Osteoblast (primary cell): ENCODE results near the gene GJB5. TPM values are rescaled to one million over a fixed set of nuclear protein-coding genes. Genes with fewer than 3 reads are reported as not detected.

Experiments used
- DNase-seq: peaks from one replicate; pipeline ENCODE4 v3.0.0; 2011; ENCODE audit warnings: low spot score, mixed read lengths; ENCODE audit not compliant: insufficient read length; ENCODE audit errors: missing footprints
- H2AFZ ChIP-seq: 2 replicates; pipeline ENCODE4 v1.6.0; 2011; ENCODE audit warnings: mild to moderate bottlenecking, low read length
- H3K27ac ChIP-seq: 2 replicates; pipeline ENCODE4 v1.5.1; 2011; ENCODE audit warnings: mild to moderate bottlenecking, low read depth, low read length, moderate library complexity
- H3K27me3 ChIP-seq: 2 replicates; pipeline ENCODE4 v1.6.0; 2012; ENCODE audit warnings: mild to moderate bottlenecking, control low read depth, inconsistent platforms, low read length, moderate library complexity; ENCODE audit not compliant: insufficient read depth
- H3K36me3 ChIP-seq: 2 replicates; pipeline ENCODE4 v1.5.1; 2011; ENCODE audit warnings: mild to moderate bottlenecking, low read length, control low read depth, moderate library complexity; ENCODE audit not compliant: insufficient read depth
- H3K4me1 ChIP-seq: 2 replicates; pipeline ENCODE4 v1.5.1; 2011; ENCODE audit warnings: mild to moderate bottlenecking, low read length, control low read depth, moderate library complexity; ENCODE audit not compliant: insufficient read depth
- H3K4me2 ChIP-seq: 2 replicates; pipeline ENCODE4 v1.6.0; 2011; ENCODE audit warnings: mild to moderate bottlenecking, low read length; ENCODE audit not compliant: insufficient read depth
- H3K4me3 ChIP-seq: fragments of 200-600 bp; sonication (generic); 3 replicates; pipeline ENCODE4 v1.5.1; 2012; ENCODE audit warnings: mild to moderate bottlenecking, low read length, inconsistent platforms; ENCODE audit not compliant: insufficient read depth
- H3K79me2 ChIP-seq: 2 replicates; pipeline ENCODE4 v1.6.0; 2012; ENCODE audit warnings: mild to moderate bottlenecking, low read length, control low read depth, inconsistent platforms; ENCODE audit not compliant: insufficient read depth
- H3K9me3 ChIP-seq: 2 replicates; pipeline ENCODE4 v1.5.1; 2011; ENCODE audit warnings: low read depth, low read length, control low read depth
- H4K20me1 ChIP-seq: 2 replicates; pipeline ENCODE4 v1.6.0; 2012; ENCODE audit warnings: mild to moderate bottlenecking, low read length, control low read depth; ENCODE audit not compliant: insufficient read depth
- total RNA-seq: library from RNA; depleted of rRNA; stranded (reverse); fragments of >200 nt; gene quantifications from 2 replicates; pipeline ENCODE4 v1.2.3, GENCODE V29; 2012
- TF ChIP-seq, protein P1 (sequence below): IDR thresholded peaks from 2 replicates; pipeline ENCODE4 v1.5.1; 2011; ENCODE audit warnings: mild to moderate bottlenecking, low read depth, low read length, moderate library complexity; ENCODE audit errors: extremely low read depth

The GJB5 gene
- total RNA-seq, 1 donor: not detected

DNA sequence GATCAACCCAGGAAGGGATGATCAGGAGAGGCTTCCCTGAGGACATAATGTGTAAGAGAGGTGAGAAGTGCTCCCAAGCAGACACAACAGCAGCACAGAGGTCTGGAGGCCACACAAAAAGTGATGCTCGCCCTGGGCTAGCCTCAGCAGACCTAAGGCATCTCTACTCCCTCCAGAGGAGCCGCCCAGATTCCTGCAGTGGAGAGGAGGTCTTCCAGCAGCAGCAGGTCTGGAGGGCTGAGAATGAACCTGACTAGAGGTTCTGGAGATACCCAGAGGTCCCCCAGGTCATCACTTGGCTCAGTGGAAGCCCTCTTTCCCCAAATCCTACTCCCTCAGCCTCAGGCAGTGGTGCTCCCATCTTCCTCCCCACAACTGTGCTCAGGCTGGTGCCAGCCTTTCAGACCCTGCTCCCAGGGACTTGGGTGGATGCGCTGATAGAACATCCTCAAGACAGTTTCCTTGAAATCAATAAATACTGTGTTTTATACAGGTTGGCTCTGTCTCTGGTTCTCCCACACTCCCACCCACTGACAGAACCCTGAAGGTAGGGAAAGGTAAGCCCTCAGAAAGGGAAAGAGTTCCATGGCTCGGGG, 31.1 kb downstream of the GJB5 start:
- H3K27ac ChIP-seq: no peak overlapping the region
- H3K4me3 ChIP-seq: no peak overlapping the region
- H2AFZ ChIP-seq: no peak overlapping the region
- H3K27me3 ChIP-seq: peaks cover 18% of the 10 kb centered on the region
- no peaks in the 10 kb centered on the region for H3K36me3 ChIP-seq
- DNase-seq: peak; percentile 54
- no peaks in the 10 kb centered on the region for H4K20me1 ChIP-seq
- peaks cover 8% of the 10 kb centered on the region for H3K4me1 ChIP-seq
- H3K4me2 ChIP-seq: no peak overlapping the region
- no peaks in the 10 kb centered on the region for H3K9me3 ChIP-seq
- TF ChIP-seq, protein P1, sequence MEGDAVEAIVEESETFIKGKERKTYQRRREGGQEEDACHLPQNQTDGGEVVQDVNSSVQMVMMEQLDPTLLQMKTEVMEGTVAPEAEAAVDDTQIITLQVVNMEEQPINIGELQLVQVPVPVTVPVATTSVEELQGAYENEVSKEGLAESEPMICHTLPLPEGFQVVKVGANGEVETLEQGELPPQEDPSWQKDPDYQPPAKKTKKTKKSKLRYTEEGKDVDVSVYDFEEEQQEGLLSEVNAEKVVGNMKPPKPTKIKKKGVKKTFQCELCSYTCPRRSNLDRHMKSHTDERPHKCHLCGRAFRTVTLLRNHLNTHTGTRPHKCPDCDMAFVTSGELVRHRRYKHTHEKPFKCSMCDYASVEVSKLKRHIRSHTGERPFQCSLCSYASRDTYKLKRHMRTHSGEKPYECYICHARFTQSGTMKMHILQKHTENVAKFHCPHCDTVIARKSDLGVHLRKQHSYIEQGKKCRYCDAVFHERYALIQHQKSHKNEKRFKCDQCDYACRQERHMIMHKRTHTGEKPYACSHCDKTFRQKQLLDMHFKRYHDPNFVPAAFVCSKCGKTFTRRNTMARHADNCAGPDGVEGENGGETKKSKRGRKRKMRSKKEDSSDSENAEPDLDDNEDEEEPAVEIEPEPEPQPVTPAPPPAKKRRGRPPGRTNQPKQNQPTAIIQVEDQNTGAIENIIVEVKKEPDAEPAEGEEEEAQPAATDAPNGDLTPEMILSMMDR: no peak
- no peaks in the 10 kb centered on the region for H3K79me2 ChIP-seq

DNA sequence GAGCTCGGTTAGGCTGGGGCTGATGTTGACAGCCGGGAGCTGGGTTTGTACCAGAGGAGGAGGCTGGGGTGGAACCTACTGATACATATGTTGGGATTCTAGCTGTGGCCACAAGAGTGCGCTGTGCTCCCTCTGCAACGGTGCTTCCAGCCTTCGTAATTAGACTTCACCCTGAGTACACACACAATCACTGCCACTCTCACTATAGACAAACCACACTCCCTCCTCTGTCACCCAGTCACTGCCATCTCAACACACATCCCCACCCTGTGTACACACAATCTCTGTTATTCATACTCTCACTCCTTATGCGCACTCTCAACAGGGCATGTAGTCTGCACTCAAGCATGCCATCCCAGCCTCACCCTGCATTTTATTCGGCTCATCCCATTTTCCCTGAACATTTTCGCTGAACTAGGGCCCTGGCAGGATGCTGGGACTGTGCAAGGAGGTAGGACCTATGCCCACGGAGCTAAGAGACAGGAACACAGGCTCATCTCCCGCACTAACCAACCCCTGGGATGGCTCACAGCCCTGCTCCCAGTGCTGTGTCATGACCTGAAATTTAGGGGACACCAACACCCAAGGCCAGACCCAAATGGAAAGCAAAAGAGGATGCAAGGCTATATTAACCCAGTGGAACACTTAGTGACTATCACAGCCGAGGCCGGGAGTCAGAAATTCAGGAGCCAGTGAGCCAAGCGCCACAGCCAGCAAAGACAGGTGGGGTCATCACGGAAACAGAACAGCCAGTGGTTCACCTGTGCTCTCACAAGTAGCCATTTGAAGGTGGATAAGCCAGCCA, 31.9 kb downstream of the GJB5 start:
- Histone ChIP-seq H3K36me3 (no peaks in the 10 kb centered on the region), H3K9me3 (no peaks in the 10 kb centered on the region), H3K27me3 (peaks cover 11% of the 10 kb centered on the region), H3K4me1 (peaks cover 8% of the 10 kb centered on the region), H4K20me1 (no peaks in the 10 kb centered on the region), H3K79me2 (no peaks in the 10 kb centered on the region), H3K4me3 (no peak overlapping the region), H3K4me2 (no peak overlapping the region), H3K27ac (no peak overlapping the region), H2AFZ (no peak overlapping the region)
- peak; percentile 98 for DNase-seq
- TF ChIP-seq, protein P1: peak; percentile 92

DNA sequence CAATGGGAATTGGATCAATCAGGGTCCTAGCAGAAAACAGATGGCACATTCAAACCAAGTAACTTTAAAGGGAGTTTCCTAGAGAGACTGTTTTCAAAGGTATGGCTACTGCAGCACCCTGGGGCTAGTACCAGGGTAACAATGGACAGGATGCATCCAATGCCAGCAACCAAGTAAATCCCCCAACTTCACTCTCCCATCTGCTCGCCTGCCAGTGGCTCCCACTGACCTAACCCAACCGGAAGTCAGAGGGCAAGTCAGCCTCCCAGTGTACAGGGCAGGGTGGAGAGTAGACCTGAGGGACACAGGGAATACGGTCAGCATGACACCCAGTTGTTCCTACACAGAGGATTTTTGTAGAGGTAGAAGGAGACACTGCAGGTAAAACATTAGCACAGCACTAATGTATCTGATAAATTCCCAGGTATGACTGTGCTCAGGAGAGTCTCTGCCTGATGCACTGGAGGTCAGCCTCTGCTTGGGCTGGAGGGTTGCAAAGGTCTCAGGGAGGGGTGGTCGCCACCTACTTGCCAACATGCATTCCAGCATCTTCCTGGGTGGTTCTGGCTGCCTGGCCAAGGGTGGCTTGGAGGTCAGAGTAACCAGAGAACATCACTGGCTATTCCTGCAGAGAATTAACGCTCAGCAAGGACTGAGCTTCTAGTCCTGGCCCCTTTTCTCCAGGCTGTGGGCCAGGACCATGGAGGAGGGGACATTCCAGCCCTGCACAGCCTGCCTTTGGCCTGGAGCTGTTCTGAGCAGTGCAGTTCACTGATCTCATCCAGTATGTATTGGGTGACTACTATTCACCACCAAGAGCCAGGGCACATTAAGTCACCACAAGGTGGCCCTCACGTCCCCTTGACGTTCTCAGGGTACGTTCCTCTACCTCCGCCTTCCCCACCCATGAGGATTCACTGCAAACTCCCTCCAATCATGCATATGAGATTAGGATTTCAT, 32.9 kb downstream of the GJB5 start:
- H3K4me1 ChIP-seq: peaks cover 8% of the 10 kb centered on the region
- no peaks in the 10 kb centered on the region for H4K20me1 ChIP-seq
- no peak overlapping the region for H3K27ac ChIP-seq
- H2AFZ ChIP-seq: no peak overlapping the region
- H3K4me2 ChIP-seq: no peak overlapping the region
- no peaks in the 10 kb centered on the region for H3K79me2 ChIP-seq
- no peaks in the 10 kb centered on the region for H3K36me3 ChIP-seq
- H3K4me3 ChIP-seq: no peak overlapping the region
- TF ChIP-seq, protein P1: peak; percentile 44
- peak; percentile 84 for DNase-seq
- H3K27me3 ChIP-seq: peaks cover 7% of the 10 kb centered on the region
- no peaks in the 10 kb centered on the region for H3K9me3 ChIP-seq
